ENCODE measurements around the gene RAD51. TPM values are rescaled to one million over a fixed set of nuclear protein-coding genes. Genes with fewer than 3 reads are reported as not detected.

The RAD51 gene
- total RNA-seq, 2 donors from 2014 or later, result 2.3 TPM; not detected in 1

DNA sequence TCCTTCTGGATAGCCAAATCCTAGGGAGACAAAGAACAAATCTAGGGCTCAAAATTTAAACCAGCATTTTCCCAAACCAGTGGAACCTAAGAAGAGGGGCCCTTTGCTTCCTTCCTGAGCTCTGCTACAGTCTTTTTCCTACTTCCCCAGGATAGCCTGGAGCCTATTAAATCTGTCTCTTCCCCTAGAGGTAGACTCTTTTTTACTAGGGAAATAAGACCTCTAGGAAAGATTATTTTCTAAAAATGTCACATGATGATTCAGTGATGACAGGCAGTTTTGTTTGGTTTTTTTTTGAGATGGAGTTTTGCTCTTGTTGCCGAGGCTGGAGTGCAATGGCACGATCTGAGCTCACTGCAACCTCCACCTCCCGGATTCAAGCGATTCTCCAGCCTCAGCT is 41.6 kb downstream of the RAD51 start:
- H3K36me3 ChIP-seq (replicated peaks in 1 of 2; ENCODE audit: insufficient read depth in 1 of 2, low read depth in 2 of 2), result peaks cover 0 to 16% of the 10 kb centered on the region in 2 donors
- H3K27ac ChIP-seq, result no peak overlapping the region
- no peaks in the 10 kb centered on the region for H3K27me3 ChIP-seq
- H3K4me3 ChIP-seq, result no peak overlapping the region
- TF ChIP-seq, protein P1, sequence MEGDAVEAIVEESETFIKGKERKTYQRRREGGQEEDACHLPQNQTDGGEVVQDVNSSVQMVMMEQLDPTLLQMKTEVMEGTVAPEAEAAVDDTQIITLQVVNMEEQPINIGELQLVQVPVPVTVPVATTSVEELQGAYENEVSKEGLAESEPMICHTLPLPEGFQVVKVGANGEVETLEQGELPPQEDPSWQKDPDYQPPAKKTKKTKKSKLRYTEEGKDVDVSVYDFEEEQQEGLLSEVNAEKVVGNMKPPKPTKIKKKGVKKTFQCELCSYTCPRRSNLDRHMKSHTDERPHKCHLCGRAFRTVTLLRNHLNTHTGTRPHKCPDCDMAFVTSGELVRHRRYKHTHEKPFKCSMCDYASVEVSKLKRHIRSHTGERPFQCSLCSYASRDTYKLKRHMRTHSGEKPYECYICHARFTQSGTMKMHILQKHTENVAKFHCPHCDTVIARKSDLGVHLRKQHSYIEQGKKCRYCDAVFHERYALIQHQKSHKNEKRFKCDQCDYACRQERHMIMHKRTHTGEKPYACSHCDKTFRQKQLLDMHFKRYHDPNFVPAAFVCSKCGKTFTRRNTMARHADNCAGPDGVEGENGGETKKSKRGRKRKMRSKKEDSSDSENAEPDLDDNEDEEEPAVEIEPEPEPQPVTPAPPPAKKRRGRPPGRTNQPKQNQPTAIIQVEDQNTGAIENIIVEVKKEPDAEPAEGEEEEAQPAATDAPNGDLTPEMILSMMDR (IDR thresholded peaks at IDR 0.05), result no peak
- no peak for TF ChIP-seq POLR2A (IDR thresholded peaks at IDR 0.05)
- intact Hi-C loops (cut with DNase I), result no loop called here
- ATAC-seq (no peak), DNase-seq (no peak)
- H3K9me3 ChIP-seq, result no peaks in the 10 kb centered on the region
- H3K4me1 ChIP-seq, result no peaks in the 10 kb centered on the region
- WGBS, 2 donors, result 82 to 88% methylated on average over 4 of the region's 4 CpGs

DNA sequence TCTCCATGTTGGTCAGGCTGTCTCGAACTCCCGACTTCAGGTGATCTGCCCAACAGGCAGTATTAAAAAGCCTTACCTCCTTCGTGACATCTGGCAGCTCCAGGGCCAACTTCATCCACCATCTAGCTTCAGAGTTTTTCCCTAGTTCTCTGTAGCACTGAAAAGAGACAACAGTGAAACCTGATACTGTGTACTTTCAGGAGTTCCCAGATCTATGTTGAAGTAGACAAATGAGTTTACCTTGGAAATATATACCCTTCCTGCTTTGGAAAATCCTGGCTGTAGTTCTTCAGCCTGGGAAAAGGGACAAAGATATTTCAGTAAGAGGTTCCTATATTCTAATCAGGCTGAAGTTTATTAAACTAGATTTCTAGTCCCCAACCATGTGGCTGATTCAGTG is 42.1 kb downstream of the RAD51 start:
- no peaks in the 10 kb centered on the region for H3K4me1 ChIP-seq
- no peaks in the 10 kb centered on the region for H3K27me3 ChIP-seq
- no peak overlapping the region for H3K4me3 ChIP-seq
- no peaks in the 10 kb centered on the region for H3K9me3 ChIP-seq
- no peak for DNase-seq
- 69% methylated on average over 2 to 3 of the region's 3 CpGs for WGBS, 2 donors
- H3K36me3 ChIP-seq (replicated peaks in 1 of 2; ENCODE audit: insufficient read depth in 1 of 2, low read depth in 2 of 2), result peaks cover 0 to 16% of the 10 kb centered on the region in 2 donors
- TF ChIP-seq, protein P1 (IDR thresholded peaks at IDR 0.05), result no peak
- no peak for TF ChIP-seq POLR2A (IDR thresholded peaks at IDR 0.05)
- ATAC-seq, result no peak
- no peak overlapping the region for H3K27ac ChIP-seq
- intact Hi-C loops (cut with DNase I), result no loop called here

DNA sequence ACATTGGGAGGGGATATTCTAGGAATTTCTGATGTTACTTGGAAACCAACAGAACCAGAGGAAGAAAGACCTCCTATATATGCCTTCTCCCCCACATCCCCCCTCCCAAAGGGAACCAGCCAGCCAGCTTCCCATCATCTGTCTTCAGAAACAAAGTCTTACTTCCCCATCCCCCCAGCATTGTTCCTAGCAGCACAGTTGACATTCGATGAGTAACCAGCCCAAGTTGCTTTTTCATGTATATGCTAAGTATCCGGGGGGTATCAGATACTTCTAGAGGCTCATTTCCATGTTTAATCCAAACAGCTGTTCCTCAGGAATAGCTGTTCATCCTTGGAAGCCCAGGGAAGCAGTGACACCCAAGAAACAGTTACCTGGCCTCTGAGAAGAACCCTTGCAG is 44.1 kb downstream of the RAD51 start:
- H3K4me1 ChIP-seq, result no peaks in the 10 kb centered on the region
- 73 to 74% methylated on average over 2 of the region's 2 CpGs for WGBS, 2 donors
- TF ChIP-seq, protein P1 (IDR thresholded peaks at IDR 0.05), result no peak
- TF ChIP-seq POLR2A (IDR thresholded peaks at IDR 0.05), result no peak
- H3K9me3 ChIP-seq, result no peaks in the 10 kb centered on the region
- DNase-seq (no peak), ATAC-seq (no peak)
- intact Hi-C loops (cut with DNase I), result no loop called here
- peaks cover 7 to 23% of the 10 kb centered on the region in 2 donors for H3K36me3 ChIP-seq (replicated peaks in 1 of 2; ENCODE audit: insufficient read depth in 1 of 2, low read depth in 2 of 2)
- H3K27me3 ChIP-seq, result no peaks in the 10 kb centered on the region
- H3K4me3 ChIP-seq, result no peak overlapping the region
- H3K27ac ChIP-seq, result no peak overlapping the region

DNA sequence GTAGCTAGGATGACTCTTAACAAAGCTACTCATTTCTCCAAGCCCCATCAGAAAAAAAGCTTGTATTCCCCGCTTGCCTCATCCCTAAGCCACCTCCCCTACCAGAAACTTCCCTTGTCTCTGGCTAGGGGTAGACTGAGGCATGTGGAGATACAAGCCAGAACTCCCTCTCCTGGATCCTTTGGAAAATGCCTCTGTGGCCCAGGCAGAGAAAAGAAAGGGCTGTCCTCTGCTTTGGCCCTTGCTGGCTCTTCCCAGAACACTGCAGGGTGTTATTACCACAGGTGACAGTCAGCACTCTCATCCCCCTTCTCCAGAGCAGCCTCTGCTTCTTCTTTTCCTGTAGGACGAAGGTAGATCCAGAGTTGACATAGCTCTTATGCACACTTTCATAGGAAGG is 44.9 kb downstream of the RAD51 start:
- Histone ChIP-seq H3K27ac (no peak overlapping the region), H3K27me3 (no peaks in the 10 kb centered on the region), H3K4me3 (no peak overlapping the region), H3K36me3 (replicated peaks in 1 of 2; ENCODE audit: insufficient read depth in 1 of 2, low read depth in 2 of 2) (peaks cover 7 to 25% of the 10 kb centered on the region in 2 donors), H3K4me1 (no peaks in the 10 kb centered on the region), H3K9me3 (no peaks in the 10 kb centered on the region)
- DNase-seq (no peak), ATAC-seq (no peak)
- 93 to 95% methylated on average over 2 of the region's 2 CpGs for WGBS, 2 donors
- intact Hi-C loops (cut with DNase I), result no loop called here
- TF ChIP-seq, protein P1 (IDR thresholded peaks at IDR 0.05), result no peak
- no peak for TF ChIP-seq POLR2A (IDR thresholded peaks at IDR 0.05)

DNA sequence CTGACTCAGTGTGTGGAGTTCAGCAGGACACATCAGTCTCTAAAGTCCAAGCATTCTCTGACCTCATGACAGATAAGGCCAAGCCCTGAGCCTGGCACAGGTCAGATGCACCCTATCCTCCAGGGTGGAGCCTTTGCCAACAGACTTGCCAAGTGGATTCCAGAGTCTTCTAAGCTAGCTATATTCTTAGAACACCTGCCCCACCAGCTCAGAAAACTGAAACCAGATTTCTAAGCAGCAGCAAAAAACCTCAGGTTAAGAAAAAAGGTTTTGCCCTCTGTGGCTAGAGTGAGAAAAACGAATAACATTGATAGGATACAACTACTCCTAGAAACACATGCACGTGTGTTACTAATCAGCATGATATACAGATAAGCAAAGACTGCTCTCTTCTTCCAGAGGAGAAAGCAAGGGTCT is 48.5 kb downstream of the RAD51 start:
- no peaks in the 10 kb centered on the region for H3K27me3 ChIP-seq
- 71 to 82% methylated on average over 2 of the region's 2 CpGs for WGBS, 2 donors
- peaks cover 7 to 22% of the 10 kb centered on the region in 2 donors for H3K36me3 ChIP-seq (replicated peaks in 1 of 2; ENCODE audit: insufficient read depth in 1 of 2, low read depth in 2 of 2)
- H3K4me1 ChIP-seq, result no peaks in the 10 kb centered on the region
- intact Hi-C loops (cut with DNase I), result no loop called here
- TF ChIP-seq, protein P1 (IDR thresholded peaks at IDR 0.05), result no peak
- no peak for TF ChIP-seq POLR2A (IDR thresholded peaks at IDR 0.05)
- DNase-seq, result no peak
- H3K27ac ChIP-seq, result no peak overlapping the region
- no peak overlapping the region for H3K4me3 ChIP-seq
- H3K9me3 ChIP-seq, result no peaks in the 10 kb centered on the region
- ATAC-seq, result no peak
